ENCODE measurements around the gene CCDC142.
"Not testable (repeated sequence)": the region's sequence is repeated elsewhere in the genome, so short reads cannot be mapped to it uniquely, and the experiment has no call there.

The CCDC142 gene

DNA sequence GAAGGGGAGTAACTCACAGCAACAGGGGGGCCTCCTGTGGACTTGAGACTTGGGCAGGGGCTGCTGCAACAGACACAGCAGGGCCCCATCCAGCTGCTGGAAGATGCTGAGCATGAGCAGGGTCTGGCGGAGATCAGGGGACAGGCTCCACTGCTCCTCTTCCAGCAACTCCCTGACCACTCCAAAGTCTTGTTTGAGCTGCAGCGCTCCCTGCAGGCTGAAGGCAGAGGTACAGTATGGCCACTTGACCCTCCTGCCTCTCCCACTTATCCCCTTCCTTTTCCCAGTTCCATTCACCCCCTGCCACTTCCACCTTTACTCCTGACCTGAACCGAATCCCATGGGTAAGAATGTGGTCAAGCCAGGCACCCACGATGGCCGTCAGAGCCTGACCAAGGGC, 7.9 kb downstream of the CCDC142 start:
- no peak for TF ChIP-seq ZNF274 (IDR thresholded peaks at IDR 0.05; ENCODE audit: low read depth, low read length)
- no peak overlapping the region for H3K4me3 ChIP-seq (ENCODE audit: low read length)

DNA sequence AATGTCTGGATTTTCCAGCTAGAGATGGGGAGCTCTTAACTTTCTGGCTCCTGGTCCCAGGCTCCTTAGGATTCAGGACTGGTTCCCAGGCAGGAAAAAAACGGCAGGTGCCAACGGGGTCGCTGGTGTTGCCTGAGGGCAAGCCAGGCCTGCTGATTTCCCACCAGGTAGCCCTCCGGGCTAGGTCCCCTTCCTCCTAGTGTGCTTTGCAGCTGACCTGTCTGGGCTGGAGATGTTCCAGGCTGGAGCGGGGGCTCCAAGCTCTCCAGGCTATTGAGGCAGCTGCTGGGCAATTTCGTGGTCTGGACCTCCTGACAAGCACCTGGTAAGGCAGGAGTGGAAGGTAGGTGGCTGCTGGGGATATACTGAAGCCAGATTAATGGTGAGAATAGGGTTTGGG, 8.3 kb downstream of the CCDC142 start:
- H3K4me3 ChIP-seq (ENCODE audit: low read length) = no peak overlapping the region
- TF ChIP-seq ZNF274 (IDR thresholded peaks at IDR 0.05; ENCODE audit: low read depth, low read length) = no peak

- TF ChIP-seq ZNF274 (IDR thresholded peaks at IDR 0.05; ENCODE audit: low read depth, low read length) = no peak
- H3K4me3 ChIP-seq (ENCODE audit: low read length) = peak overlapping the region; percentile 69
Measured at GRCh38 chr2:74472945-74473258, 9.9 kb downstream of the CCDC142 start.

GRCh38 chr2:74472086-74472944, 10.5 kb downstream of the CCDC142 start, which contains the start of gene MRPL53:
Gene MRPL53 (minus strand): TSS chr2:74472680. CDS start chr2:74472660, 20 bp downstream.
- TF ChIP-seq ZNF274 (IDR thresholded peaks at IDR 0.05; ENCODE audit: low read depth, low read length) = no peak

DNA sequence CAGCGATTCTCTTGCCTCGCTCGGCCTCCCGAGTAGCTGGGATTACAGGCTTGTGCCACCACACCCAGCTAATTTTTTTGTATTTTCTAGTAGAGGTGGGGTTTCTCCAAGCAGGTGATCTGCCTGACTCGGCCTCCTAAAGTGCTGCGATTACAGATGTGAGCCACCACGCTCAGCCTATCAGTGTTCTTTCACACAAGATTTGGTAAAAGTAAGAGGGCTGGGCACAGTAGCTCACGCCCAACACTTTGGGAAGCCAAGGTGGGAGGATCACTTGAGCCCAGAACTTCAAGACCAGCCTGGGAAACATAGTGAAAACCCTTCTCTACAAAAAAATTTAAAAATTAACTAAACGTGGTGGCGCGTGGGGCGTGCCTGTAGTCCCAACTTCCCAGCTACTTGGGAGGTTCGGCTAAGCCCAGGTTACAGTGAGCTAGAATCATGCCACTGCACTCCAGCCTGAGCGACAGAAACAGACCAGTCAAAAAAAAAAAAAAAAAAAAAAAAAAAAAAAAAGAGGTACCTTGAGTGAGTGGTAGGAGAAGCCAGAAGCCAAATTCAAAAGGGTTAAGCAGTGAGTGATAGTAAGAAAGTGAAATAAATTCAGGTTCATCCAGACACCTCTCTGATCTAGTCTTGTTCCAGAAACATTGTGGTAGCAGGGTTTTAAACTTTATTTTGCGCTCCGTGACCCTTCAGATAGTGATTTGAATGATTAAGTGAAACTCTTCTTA, 11.3 kb downstream of the CCDC142 start:
- no peak for TF ChIP-seq ZNF274 (IDR thresholded peaks at IDR 0.05; ENCODE audit: low read depth, low read length)
- peak overlapping the region; percentile 69 for H3K4me3 ChIP-seq (ENCODE audit: low read length)

More at GRCh38 chr2:74472086-74472944, 10.5 kb downstream of the CCDC142 start, which contains the start of gene MRPL53:
- H3K4me3 ChIP-seq (ENCODE audit: low read length) = peak within 1 kb of the TSS; percentile 69

- H3K4me3 ChIP-seq (ENCODE audit: low read length) = not testable (repeated sequence)
Measured at GRCh38 chr2:74470742-74471141, 12.1 kb downstream of the CCDC142 start.

- H3K4me3 ChIP-seq (ENCODE audit: low read length) = peak overlapping the region; percentile 68
- no peak for TF ChIP-seq ZNF274 (IDR thresholded peaks at IDR 0.05; ENCODE audit: low read depth, low read length)
Measured at GRCh38 chr2:74464406-74464805, 18.4 kb downstream of the CCDC142 start.

- TF ChIP-seq ZNF274 (IDR thresholded peaks at IDR 0.05; ENCODE audit: low read depth, low read length) = no peak
- no peak overlapping the region for H3K4me3 ChIP-seq (ENCODE audit: low read length)
Measured at GRCh38 chr2:74462786-74463105, 20.1 kb downstream of the CCDC142 start.

DNA sequence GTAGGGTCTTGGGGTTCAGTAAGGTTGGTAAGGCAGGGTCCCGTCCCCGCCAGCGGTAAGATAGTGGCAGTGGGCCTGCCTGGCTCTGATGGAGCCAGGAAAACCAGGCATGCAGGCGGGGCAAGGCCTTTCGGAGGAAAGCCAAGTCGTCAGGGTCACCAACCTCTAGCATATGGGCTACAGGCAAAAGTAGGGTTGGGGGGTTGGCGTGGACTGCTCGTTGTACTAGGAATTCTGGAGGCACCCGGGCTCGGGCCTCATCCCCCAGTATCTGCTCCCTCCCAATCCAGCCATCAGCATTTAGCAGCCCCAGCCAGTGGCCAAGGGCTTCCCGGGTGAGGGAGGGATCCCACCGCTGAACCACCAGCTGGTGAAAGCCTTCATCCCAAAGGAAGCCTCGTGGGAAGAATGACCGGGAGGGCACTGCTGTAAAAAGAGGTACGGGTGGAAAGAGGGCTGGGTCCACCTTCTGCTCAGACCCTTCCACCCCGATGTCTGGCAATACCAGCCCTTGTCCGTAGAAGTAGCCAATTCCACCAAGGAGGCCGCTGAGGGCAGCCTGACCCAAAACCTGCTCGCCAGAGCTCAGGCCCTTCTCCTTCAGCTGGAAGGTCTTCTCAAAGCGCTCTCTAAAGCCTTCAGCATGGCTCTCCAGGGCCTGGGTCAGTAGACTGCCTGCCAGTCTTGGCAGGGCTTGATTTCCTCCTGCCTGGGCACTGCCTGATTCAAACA, 20.6 kb downstream of the CCDC142 start:
- H3K4me3 ChIP-seq (ENCODE audit: low read length) = no peak overlapping the region
- TF ChIP-seq ZNF274 (IDR thresholded peaks at IDR 0.05; ENCODE audit: low read depth, low read length) = no peak

- no peak overlapping the region for H3K4me3 ChIP-seq (ENCODE audit: low read length)
- TF ChIP-seq ZNF274 (IDR thresholded peaks at IDR 0.05; ENCODE audit: low read depth, low read length) = no peak
Measured at GRCh38 chr2:74461187-74462053, 21.4 kb downstream of the CCDC142 start.

- not testable (repeated sequence) for H3K4me3 ChIP-seq (ENCODE audit: low read length)
Measured at GRCh38 chr2:74460187-74460586, 22.6 kb downstream of the CCDC142 start.

DNA sequence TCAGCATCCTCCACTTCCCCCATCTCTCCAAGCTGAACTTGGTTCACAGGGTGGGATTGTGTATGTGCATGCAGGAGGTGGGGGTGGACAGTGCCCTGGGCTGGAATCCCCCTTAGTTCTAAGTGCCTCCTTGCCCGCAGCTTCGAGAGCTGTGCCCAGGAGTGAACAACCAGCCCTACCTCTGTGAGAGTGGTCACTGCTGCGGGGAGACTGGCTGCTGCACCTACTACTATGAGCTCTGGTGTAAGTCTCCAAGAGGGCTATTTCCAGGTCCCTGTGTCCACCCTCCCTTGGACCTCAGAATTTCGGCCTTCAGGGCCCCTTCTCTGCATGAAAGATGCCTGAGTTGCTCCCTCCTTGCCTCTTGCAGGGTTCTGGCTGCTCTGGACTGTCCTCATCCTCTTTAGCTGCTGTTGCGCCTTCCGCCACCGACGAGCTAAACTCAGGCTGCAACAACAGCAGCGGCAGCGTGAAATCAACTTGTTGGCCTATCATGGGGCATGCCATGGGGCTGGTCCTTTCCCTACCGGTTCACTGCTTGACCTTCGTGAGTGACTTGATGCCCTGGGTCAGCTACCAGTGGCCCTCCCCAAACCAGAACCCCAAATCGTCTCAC, 23.2 kb downstream of the CCDC142 start:
- H3K4me3 ChIP-seq (ENCODE audit: low read length) = peak overlapping the region; percentile 81

DNA sequence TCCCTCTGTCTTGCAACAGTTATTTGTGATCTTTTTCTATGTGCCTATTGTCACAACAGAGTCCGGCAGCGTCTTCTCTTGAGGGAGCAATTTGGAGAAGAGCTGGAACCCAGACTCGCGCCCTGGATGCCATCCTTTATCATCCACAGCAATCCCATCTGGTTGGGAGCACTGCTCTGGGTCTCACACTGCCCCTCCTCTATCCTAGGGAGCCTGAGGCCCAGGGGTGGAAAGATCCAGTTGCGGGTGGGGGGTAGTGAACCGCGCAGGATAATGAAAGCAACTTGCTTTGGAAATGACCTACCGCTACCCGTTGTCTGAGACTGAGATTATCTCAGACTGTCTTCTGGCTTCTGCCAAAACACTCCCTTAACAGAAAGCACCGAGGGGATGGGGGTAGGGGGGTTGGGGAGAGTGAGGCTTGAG, 23.8 kb downstream of the CCDC142 start:
- TF ChIP-seq ZNF274 (IDR thresholded peaks at IDR 0.05; ENCODE audit: low read depth, low read length) = no peak
- H3K4me3 ChIP-seq (ENCODE audit: low read length) = peak overlapping the region; percentile 81
